ENCODE measurements around the gene ZHX3. TPM values are rescaled to one million over a fixed set of nuclear protein-coding genes. Genes with fewer than 3 reads are reported as not detected.
A peak's percentile ranks its signal among the peaks of the same experiment; 100 is the strongest.

Gene ZHX3
- total and polyA plus RNA-seq, 4 donors: 3.2 to 30.0 (median 8.0) TPM

DNA sequence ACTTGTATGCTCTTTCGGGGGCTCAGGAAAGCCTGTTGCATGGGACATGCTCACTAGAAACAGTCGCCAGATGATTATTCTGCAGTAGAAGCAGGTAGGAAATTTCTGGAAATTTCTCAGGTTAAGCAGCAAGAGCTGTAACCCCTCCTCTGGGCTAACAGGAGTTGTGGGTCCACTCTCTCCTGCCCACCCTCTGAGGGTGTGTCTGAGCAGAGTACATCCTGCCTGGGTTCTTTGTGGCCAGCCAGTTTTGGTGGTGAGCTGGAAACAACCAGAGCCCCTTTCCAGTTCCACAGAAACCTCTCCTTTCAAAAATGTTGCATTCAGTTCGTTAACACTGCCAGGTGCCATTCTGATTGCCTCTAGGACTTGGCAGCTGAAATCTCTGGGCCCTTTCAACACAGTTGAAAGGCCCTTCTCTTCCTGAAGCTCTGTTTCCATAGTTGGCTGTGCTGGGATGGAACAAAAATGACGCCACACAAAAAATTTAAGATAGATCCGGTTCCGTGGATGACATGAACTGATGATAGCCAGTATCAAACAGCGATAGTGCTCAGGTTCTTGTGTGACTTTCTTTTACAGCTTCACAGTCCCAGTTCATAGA, 141.7 kb downstream of the ZHX3 start:
- Histone ChIP-seq H3K36me3 (ENCODE audit: control insufficient read depth in 4 of 4, insufficient read depth in 3 of 4, low read depth in 1 of 4, low read length in 3 of 4) (peaks cover 0 to 23% (median 6%) of the 10 kb centered on the region in 4 donors), H3K4me1 (ENCODE audit: control insufficient read depth in 4 of 4, insufficient read depth in 4 of 4, low read length in 3 of 4) (peaks cover 0 to 5% (median 0%) of the 10 kb centered on the region in 4 donors), H3K9me3 (ENCODE audit: control insufficient read depth in 4 of 4, low read length in 3 of 4) (no peaks in the 10 kb centered on the region), H3K4me3 (ENCODE audit: low read depth in 1 of 3, low read length in 3 of 3) (no peak overlapping the region), H3K27me3 (ENCODE audit: control insufficient read depth in 4 of 4, insufficient read depth in 4 of 4, low read length in 3 of 4) (no peaks in the 10 kb centered on the region), H3K9ac (ENCODE audit: low read depth in 1 of 2, low read length in 2 of 2) (no peak overlapping the region), H3K27ac (ENCODE audit: low read depth in 1 of 2, low read length in 2 of 2) (no peak overlapping the region)
- WGBS: 94% methylated on average over 7 of the region's 7 CpGs
- DNase-seq (ENCODE audit: low spot score): no peak
- TF ChIP-seq NR2F2 (IDR thresholded peaks at IDR 0.05) (no peak), TAF1 (conservative IDR thresholded peaks at IDR 0.05) (no peak), FOXA2 (IDR thresholded peaks at IDR 0.05) (no peak), GABPA (IDR thresholded peaks at IDR 0.05 in 1 of 2, conservative IDR thresholded peaks at IDR 0.05 in 1 of 2) (no peak), YY1 (IDR thresholded peaks at IDR 0.05) (no peak), RAD21 (IDR thresholded peaks at IDR 0.05) (no peak), FOXA1 (IDR thresholded peaks at IDR 0.05) (no peak), JUND (IDR thresholded peaks at IDR 0.05) (no peak), RXRA (IDR thresholded peaks at IDR 0.05) (no peak)
- TF ChIP-seq, protein P1, sequence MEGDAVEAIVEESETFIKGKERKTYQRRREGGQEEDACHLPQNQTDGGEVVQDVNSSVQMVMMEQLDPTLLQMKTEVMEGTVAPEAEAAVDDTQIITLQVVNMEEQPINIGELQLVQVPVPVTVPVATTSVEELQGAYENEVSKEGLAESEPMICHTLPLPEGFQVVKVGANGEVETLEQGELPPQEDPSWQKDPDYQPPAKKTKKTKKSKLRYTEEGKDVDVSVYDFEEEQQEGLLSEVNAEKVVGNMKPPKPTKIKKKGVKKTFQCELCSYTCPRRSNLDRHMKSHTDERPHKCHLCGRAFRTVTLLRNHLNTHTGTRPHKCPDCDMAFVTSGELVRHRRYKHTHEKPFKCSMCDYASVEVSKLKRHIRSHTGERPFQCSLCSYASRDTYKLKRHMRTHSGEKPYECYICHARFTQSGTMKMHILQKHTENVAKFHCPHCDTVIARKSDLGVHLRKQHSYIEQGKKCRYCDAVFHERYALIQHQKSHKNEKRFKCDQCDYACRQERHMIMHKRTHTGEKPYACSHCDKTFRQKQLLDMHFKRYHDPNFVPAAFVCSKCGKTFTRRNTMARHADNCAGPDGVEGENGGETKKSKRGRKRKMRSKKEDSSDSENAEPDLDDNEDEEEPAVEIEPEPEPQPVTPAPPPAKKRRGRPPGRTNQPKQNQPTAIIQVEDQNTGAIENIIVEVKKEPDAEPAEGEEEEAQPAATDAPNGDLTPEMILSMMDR (IDR thresholded peaks at IDR 0.05; ENCODE audit: low read depth, low read length, missing input control): no peak
- TF ChIP-seq, protein P2, sequence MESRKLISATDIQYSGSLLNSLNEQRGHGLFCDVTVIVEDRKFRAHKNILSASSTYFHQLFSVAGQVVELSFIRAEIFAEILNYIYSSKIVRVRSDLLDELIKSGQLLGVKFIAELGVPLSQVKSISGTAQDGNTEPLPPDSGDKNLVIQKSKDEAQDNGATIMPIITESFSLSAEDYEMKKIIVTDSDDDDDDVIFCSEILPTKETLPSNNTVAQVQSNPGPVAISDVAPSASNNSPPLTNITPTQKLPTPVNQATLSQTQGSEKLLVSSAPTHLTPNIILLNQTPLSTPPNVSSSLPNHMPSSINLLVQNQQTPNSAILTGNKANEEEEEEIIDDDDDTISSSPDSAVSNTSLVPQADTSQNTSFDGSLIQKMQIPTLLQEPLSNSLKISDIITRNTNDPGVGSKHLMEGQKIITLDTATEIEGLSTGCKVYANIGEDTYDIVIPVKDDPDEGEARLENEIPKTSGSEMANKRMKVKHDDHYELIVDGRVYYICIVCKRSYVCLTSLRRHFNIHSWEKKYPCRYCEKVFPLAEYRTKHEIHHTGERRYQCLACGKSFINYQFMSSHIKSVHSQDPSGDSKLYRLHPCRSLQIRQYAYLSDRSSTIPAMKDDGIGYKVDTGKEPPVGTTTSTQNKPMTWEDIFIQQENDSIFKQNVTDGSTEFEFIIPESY (IDR thresholded peaks at IDR 0.05): no peak

DNA sequence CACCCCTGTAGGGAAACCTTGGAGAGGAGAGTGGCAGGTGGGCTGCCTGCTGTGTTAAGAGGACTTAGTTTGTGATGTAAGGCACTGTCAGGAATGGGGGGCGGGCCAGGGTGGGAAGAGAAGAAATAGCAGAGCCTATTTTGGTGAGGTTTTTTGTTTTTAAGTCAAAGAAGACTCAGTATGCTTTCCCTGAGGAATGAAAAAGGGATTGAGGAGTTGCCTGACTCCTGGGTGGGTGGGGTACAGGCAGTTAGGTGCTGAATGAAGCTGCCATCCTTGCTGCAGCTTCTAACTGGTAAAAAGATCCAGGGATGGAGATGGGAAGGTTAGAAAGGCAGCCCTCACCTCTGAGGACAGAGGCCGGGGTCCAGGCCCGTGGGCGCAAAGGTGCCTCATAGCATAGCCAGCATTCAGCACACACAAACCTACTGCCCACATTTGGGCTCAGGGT, 142.3 kb downstream of the ZHX3 start:
- no peak overlapping the region for H3K9ac ChIP-seq (ENCODE audit: low read depth in 1 of 2, low read length in 2 of 2)

DNA sequence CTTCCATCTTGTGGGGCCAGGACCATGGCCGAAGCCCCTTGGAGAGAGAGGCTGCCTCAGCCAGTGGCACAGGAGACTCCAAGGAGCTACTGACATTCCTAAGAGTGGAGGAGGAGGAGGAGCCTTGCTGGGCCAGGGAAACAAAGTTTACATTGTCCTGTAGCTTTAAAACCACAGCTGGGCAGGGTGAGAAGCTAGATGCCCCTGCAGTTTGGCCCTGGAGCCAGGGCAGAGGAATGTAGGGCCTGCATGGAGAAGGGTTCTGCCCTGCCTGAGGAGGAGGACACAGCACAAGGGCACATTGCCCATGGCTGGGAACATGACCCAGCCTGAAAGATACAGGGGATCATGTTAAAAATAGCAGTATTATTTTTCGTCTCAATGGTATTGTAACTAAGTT, 142.7 kb downstream of the ZHX3 start:
- no peak overlapping the region for H3K9ac ChIP-seq (ENCODE audit: low read depth in 1 of 2, low read length in 2 of 2)
- H3K4me1 ChIP-seq (ENCODE audit: control insufficient read depth in 4 of 4, insufficient read depth in 4 of 4, low read length in 3 of 4): peaks cover 0 to 5% (median 0%) of the 10 kb centered on the region in 4 donors
- no peaks in the 10 kb centered on the region for H3K27me3 ChIP-seq (ENCODE audit: control insufficient read depth in 4 of 4, insufficient read depth in 4 of 4, low read length in 3 of 4)
- DNase-seq (ENCODE audit: low spot score): peak; percentile 30
- peaks cover 0 to 25% (median 4%) of the 10 kb centered on the region in 4 donors for H3K36me3 ChIP-seq (ENCODE audit: control insufficient read depth in 4 of 4, insufficient read depth in 3 of 4, low read depth in 1 of 4, low read length in 3 of 4)
- no peak overlapping the region for H3K4me3 ChIP-seq (ENCODE audit: low read depth in 1 of 3, low read length in 3 of 3)
- TF ChIP-seq, protein P3, sequence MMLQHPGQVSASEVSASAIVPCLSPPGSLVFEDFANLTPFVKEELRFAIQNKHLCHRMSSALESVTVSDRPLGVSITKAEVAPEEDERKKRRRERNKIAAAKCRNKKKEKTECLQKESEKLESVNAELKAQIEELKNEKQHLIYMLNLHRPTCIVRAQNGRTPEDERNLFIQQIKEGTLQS (IDR thresholded peaks at IDR 0.05): no peak
- TF ChIP-seq TAF1 (conservative IDR thresholded peaks at IDR 0.05): no peak
- TF ChIP-seq SP1 (IDR thresholded peaks at IDR 0.05): no peak
- TF ChIP-seq FOXA2 (IDR thresholded peaks at IDR 0.05): no peak
- no peak for TF ChIP-seq NR2F2 (IDR thresholded peaks at IDR 0.05)
- no peak for TF ChIP-seq YY1 (IDR thresholded peaks at IDR 0.05)
- no peak overlapping the region for H3K27ac ChIP-seq (ENCODE audit: low read depth in 1 of 2, low read length in 2 of 2)
- WGBS: 88% methylated on average over 2 of the region's 2 CpGs
- H3K9me3 ChIP-seq (ENCODE audit: control insufficient read depth in 4 of 4, low read length in 3 of 4): no peaks in the 10 kb centered on the region

More for the DNA sequence above, 142.3 kb downstream of the ZHX3 start:
- WGBS: 98% methylated on average over 4 of the region's 4 CpGs
- peaks cover 0 to 5% (median 0%) of the 10 kb centered on the region in 4 donors for H3K4me1 ChIP-seq (ENCODE audit: control insufficient read depth in 4 of 4, insufficient read depth in 4 of 4, low read length in 3 of 4)
- H3K27me3 ChIP-seq (ENCODE audit: control insufficient read depth in 4 of 4, insufficient read depth in 4 of 4, low read length in 3 of 4): no peaks in the 10 kb centered on the region
- no peak overlapping the region for H3K4me3 ChIP-seq (ENCODE audit: low read depth in 1 of 3, low read length in 3 of 3)
- H3K27ac ChIP-seq (ENCODE audit: low read depth in 1 of 2, low read length in 2 of 2): no peak overlapping the region
- H3K36me3 ChIP-seq (ENCODE audit: control insufficient read depth in 4 of 4, insufficient read depth in 3 of 4, low read depth in 1 of 4, low read length in 3 of 4): peaks cover 0 to 23% (median 5%) of the 10 kb centered on the region in 4 donors
- TF ChIP-seq TAF1 (conservative IDR thresholded peaks at IDR 0.05): no peak
- no peak for DNase-seq (ENCODE audit: low spot score)
- no peaks in the 10 kb centered on the region for H3K9me3 ChIP-seq (ENCODE audit: control insufficient read depth in 4 of 4, low read length in 3 of 4)

Measured in liver (tissue), 9 donors.